Measurements from ENCODE around the gene TKTL2. TPM values are rescaled to one million over a fixed set of nuclear protein-coding genes. Genes with fewer than 3 reads are reported as not detected.

TKTL2 gene
- total RNA-seq, 1 donor, result under 0.01 TPM

GRCh38 chr4:163493643-163494359, 20.2 kb upstream of the TKTL2 start:
- no peak for TF ChIP-seq CTCF (IDR thresholded peaks at IDR 0.05; ENCODE audit: insufficient read depth, low read depth, low read length)
- DNase-seq (ENCODE audit: low read depth), result no peak
- H3K4me3 ChIP-seq (ENCODE audit: low read depth, low read length), result peak overlapping the region; percentile 98

- no peak overlapping the region for H3K4me3 ChIP-seq (ENCODE audit: low read depth, low read length)
- TF ChIP-seq CTCF (IDR thresholded peaks at IDR 0.05; ENCODE audit: insufficient read depth, low read depth, low read length), result no peak
These were observed 19.5 kb upstream of the TKTL2 start for GRCh38 chr4:163492951-163493504.

GRCh38 chr4:163489929-163490328, 16.4 kb upstream of the TKTL2 start:
- no peak for TF ChIP-seq CTCF (IDR thresholded peaks at IDR 0.05; ENCODE audit: insufficient read depth, low read depth, low read length)
- DNase-seq (ENCODE audit: low read depth), result no peak
- no peak overlapping the region for H3K4me3 ChIP-seq (ENCODE audit: low read depth, low read length)

More at GRCh38 chr4:163492951-163493504, 19.5 kb upstream of the TKTL2 start:
- DNase-seq (ENCODE audit: low read depth), result no peak

GRCh38 chr4:163486321-163486720, 12.8 kb upstream of the TKTL2 start:
- no peak for TF ChIP-seq CTCF (IDR thresholded peaks at IDR 0.05; ENCODE audit: insufficient read depth, low read depth, low read length)
- no peak overlapping the region for H3K4me3 ChIP-seq (ENCODE audit: low read depth, low read length)
- no peak for DNase-seq (ENCODE audit: low read depth)

GRCh38 chr4:163485589-163485988, 12.0 kb upstream of the TKTL2 start:
- H3K4me3 ChIP-seq (ENCODE audit: low read depth, low read length), result no peak overlapping the region
- no peak for DNase-seq (ENCODE audit: low read depth)
- no peak for TF ChIP-seq CTCF (IDR thresholded peaks at IDR 0.05; ENCODE audit: insufficient read depth, low read depth, low read length)

GRCh38 chr4:163484906-163485305, 11.4 kb upstream of the TKTL2 start:
- no peak overlapping the region for H3K4me3 ChIP-seq (ENCODE audit: low read depth, low read length)
- TF ChIP-seq CTCF (IDR thresholded peaks at IDR 0.05; ENCODE audit: insufficient read depth, low read depth, low read length), result peak; percentile 56
- peak; percentile 60 for DNase-seq (ENCODE audit: low read depth)
